Lower leg skin (tissue), 3 donors: ENCODE measurements around the gene ATIC.

Experiments used
- CTCF ChIP-seq, 3 donors: fragments of 450-650 bp; IDR thresholded peaks; one replicate each; pipeline ENCODE4 v1.5.1; 2016; ENCODE audit warnings: antibody characterized with exemption in 3 of 3, mild to moderate bottlenecking in 3 of 3, moderate library complexity in 2 of 3
- POLR2A ChIP-seq, 2 donors: fragments of 450-650 bp; IDR thresholded peaks; one replicate each; pipeline ENCODE4 v1.6.1; 2016 to 2017; ENCODE audit warnings: antibody characterized with exemption in 2 of 2, mild to moderate bottlenecking in 1 of 2, moderate library complexity in 1 of 2

GRCh38 chr2:215320679-215321078 lies 8.8 kb downstream of the ATIC start:
- TF ChIP-seq CTCF (IDR thresholded peaks at IDR 0.05) (no peak), POLR2A (IDR thresholded peaks at IDR 0.05) (no peak)
